ENCODE data around the gene VPS45. TPM values are rescaled to one million over a fixed set of nuclear protein-coding genes. Genes with fewer than 3 reads are reported as not detected.
"Not testable (repeated sequence)": the region's sequence is repeated elsewhere in the genome, so short reads cannot be mapped to it uniquely, and the experiment has no call there.

Gene VPS45
- total RNA-seq, 1 donor from 2014 or later = 41.5 TPM

- no peak overlapping the region for H3K4me3 Mint-ChIP-seq
- H3K27ac Mint-ChIP-seq = no peak overlapping the region
- no peaks in the 10 kb centered on the region for H3K4me1 Mint-ChIP-seq (ENCODE audit: unreplicated experiment)
- no peak for TF ChIP-seq CTCF (conservative IDR thresholded peaks at IDR 0.05)
- no peaks in the 10 kb centered on the region for H3K36me3 Mint-ChIP-seq
- no peaks in the 10 kb centered on the region for H3K27me3 Mint-ChIP-seq
- no peak for DNase-seq (ENCODE audit: extremely low spot score, unreplicated experiment)
- no peaks in the 10 kb centered on the region for H3K9me3 Mint-ChIP-seq
These were observed 64.8 kb downstream of the VPS45 start for GRCh38 chr1:150132372-150132771.

- no peak overlapping the region for H3K4me3 Mint-ChIP-seq
- no peaks in the 10 kb centered on the region for H3K4me1 Mint-ChIP-seq (ENCODE audit: unreplicated experiment)
- no peak overlapping the region for H3K27ac Mint-ChIP-seq
- H3K27me3 Mint-ChIP-seq = no peaks in the 10 kb centered on the region
- TF ChIP-seq CTCF (conservative IDR thresholded peaks at IDR 0.05) = no peak
- DNase-seq (ENCODE audit: extremely low spot score, unreplicated experiment) = no peak
- no peaks in the 10 kb centered on the region for H3K9me3 Mint-ChIP-seq
- no peaks in the 10 kb centered on the region for H3K36me3 Mint-ChIP-seq
These were observed 67.0 kb downstream of the VPS45 start for GRCh38 chr1:150134537-150134936.

- not testable (repeated sequence) for H3K27ac Mint-ChIP-seq; H3K9me3 Mint-ChIP-seq; H3K36me3 Mint-ChIP-seq; H3K4me1 Mint-ChIP-seq (ENCODE audit: unreplicated experiment); DNase-seq (ENCODE audit: extremely low spot score, unreplicated experiment); H3K27me3 Mint-ChIP-seq; H3K4me3 Mint-ChIP-seq
These were observed 67.8 kb downstream of the VPS45 start for GRCh38 chr1:150135400-150135799.

- DNase-seq (ENCODE audit: extremely low spot score, unreplicated experiment) = no peak
- no peaks in the 10 kb centered on the region for H3K9me3 Mint-ChIP-seq
- H3K27me3 Mint-ChIP-seq = no peaks in the 10 kb centered on the region
- no peak overlapping the region for H3K27ac Mint-ChIP-seq
- H3K4me3 Mint-ChIP-seq = no peak overlapping the region
- no peak for TF ChIP-seq CTCF (conservative IDR thresholded peaks at IDR 0.05)
- no peaks in the 10 kb centered on the region for H3K4me1 Mint-ChIP-seq (ENCODE audit: unreplicated experiment)
- H3K36me3 Mint-ChIP-seq = no peaks in the 10 kb centered on the region
These were observed 70.5 kb downstream of the VPS45 start for GRCh38 chr1:150138044-150138443.

- H3K27me3 Mint-ChIP-seq = no peaks in the 10 kb centered on the region
- no peaks in the 10 kb centered on the region for H3K9me3 Mint-ChIP-seq
- peaks cover 4% of the 10 kb centered on the region for H3K4me1 Mint-ChIP-seq (ENCODE audit: unreplicated experiment)
- no peak overlapping the region for H3K4me3 Mint-ChIP-seq
- TF ChIP-seq CTCF (conservative IDR thresholded peaks at IDR 0.05) = no peak
- DNase-seq (ENCODE audit: extremely low spot score, unreplicated experiment) = no peak
- no peak overlapping the region for H3K27ac Mint-ChIP-seq
- H3K36me3 Mint-ChIP-seq = peaks cover 4% of the 10 kb centered on the region
These were observed 73.9 kb downstream of the VPS45 start for GRCh38 chr1:150141452-150141851.

- DNase-seq (ENCODE audit: extremely low spot score, unreplicated experiment) = no peak
- peaks cover 4% of the 10 kb centered on the region for H3K4me1 Mint-ChIP-seq (ENCODE audit: unreplicated experiment)
- no peak for TF ChIP-seq CTCF (conservative IDR thresholded peaks at IDR 0.05)
- no peaks in the 10 kb centered on the region for H3K27me3 Mint-ChIP-seq
- peaks cover 4% of the 10 kb centered on the region for H3K36me3 Mint-ChIP-seq
- H3K9me3 Mint-ChIP-seq = no peaks in the 10 kb centered on the region
- no peak overlapping the region for H3K27ac Mint-ChIP-seq
- no peak overlapping the region for H3K4me3 Mint-ChIP-seq
These were observed 74.5 kb downstream of the VPS45 start for GRCh38 chr1:150142083-150142482.
